ENCODE measurements around the gene PTPRH. TPM values are rescaled to one million over a fixed set of nuclear protein-coding genes. Genes with fewer than 3 reads are reported as not detected.

Gene PTPRH
- total and polyA plus RNA-seq, 9 of the 15 experiments (the other 6 are each of a cell fraction or from before 2014, with no cell fraction given) = 0.87 to 34.3 (median 22.7) TPM

GRCh38 chr19:55226273-55226672 lies 17.0 kb upstream of the PTPRH start (continued):
- no peak for TF ChIP-seq ZNF639 (CRISPR knock-in tag; conservative IDR thresholded peaks at IDR 0.05 in 1 of 2, IDR thresholded peaks at IDR 0.05 in 1 of 2)
- no peak for TF ChIP-seq BCLAF1 (IDR thresholded peaks at IDR 0.05; ENCODE audit: borderline replicate concordance in 1 of 2, control insufficient read depth in 1 of 2, low read depth in 2 of 2, low read length in 1 of 2)
- no peak for TF ChIP-seq RFX7 (CRISPR knock-in tag; IDR thresholded peaks at IDR 0.05)
- TF ChIP-seq BRD4 (IDR thresholded peaks at IDR 0.05) = no peak
- no peak for TF ChIP-seq GTF2F1 (IDR thresholded peaks at IDR 0.05; ENCODE audit: low read depth, low read length)
- no peak for TF ChIP-seq CREM (IDR thresholded peaks at IDR 0.05; ENCODE audit: low read depth)
- no peak for TF ChIP-seq ZNF609 (CRISPR knock-in tag; IDR thresholded peaks at IDR 0.05; ENCODE audit: borderline replicate concordance)
- TF ChIP-seq TBP (optimal IDR thresholded peaks at IDR 0.05; ENCODE audit: low read depth, low read length) = no peak

Data from K562 (cell line).